Astrocyte (in vitro differentiated cells and primary cell): Measurements from ENCODE around the gene PRR7.

Source experiments
- CTCF ChIP-seq: IDR thresholded peaks from 2 replicates; pipeline ENCODE4 v1.5.1; 2011; ENCODE audit warnings: low read depth, mild to moderate bottlenecking, inconsistent platforms, low read length, moderate library complexity; ENCODE audit not compliant: insufficient read depth
- EZH2 ChIP-seq: IDR thresholded peaks from 2 replicates; pipeline ENCODE4 v1.6.1; 2012; ENCODE audit warnings: mild to moderate bottlenecking, low read length, inconsistent platforms; ENCODE audit not compliant: insufficient read depth

- TF ChIP-seq CTCF (no peak), EZH2 (no peak)
These were observed 39.6 kb downstream of the PRR7 start for GRCh38 chr5:177486256-177486655.
